Activated CD4-positive, alpha-beta T cell treated with anti-CD3 and anti-CD28 coated beads, Interleukin-2, amount 10 ng/mL, durations not matched to agents 24 days and 14 days (primary cell): ENCODE results near the gene BRICD5. TPM values are rescaled to one million over a fixed set of nuclear protein-coding genes. Genes with fewer than 3 reads are reported as not detected.

ENCODE experiments used
- DNase-seq: peaks from one replicate; pipeline ENCODE4 v3.0.0; 2022
- H3K27ac Mint-ChIP-seq: one replicate; pipeline ENCODE4 v1.8.0; 2022; ENCODE audit warnings: mild to moderate bottlenecking, mixed read lengths
- H3K27me3 Mint-ChIP-seq: one replicate; pipeline ENCODE4 v1.8.0; 2022; ENCODE audit warnings: mixed read lengths
- H3K36me3 Mint-ChIP-seq: one replicate; pipeline ENCODE4 v1.8.0; 2022; ENCODE audit warnings: low read depth, mild to moderate bottlenecking, mixed read lengths
- H3K4me1 Mint-ChIP-seq: one replicate; pipeline ENCODE4 v1.8.0; 2021; ENCODE audit warnings: mixed read lengths
- H3K4me3 Mint-ChIP-seq: one replicate; pipeline ENCODE4 v1.8.0; 2022; ENCODE audit warnings: mild to moderate bottlenecking, moderate library complexity, mixed read lengths
- H3K9me3 Mint-ChIP-seq: one replicate; pipeline ENCODE4 v1.8.0; 2021; ENCODE audit warnings: mixed read lengths
- intact Hi-C: fragments of 100-400 bp; cut with micrococcal nuclease; formaldehyde crosslinking; loops from one replicate; pipeline ENCODE4 v1.15.1; 2023
- total RNA-seq: library from RNA; stranded (reverse); gene quantifications from 2 replicates; pipeline ENCODE4 v1.2.3, GENCODE V29; 2022

Gene BRICD5
- total RNA-seq, 1 donor from 2014 or later, result 23.1 TPM

- peaks cover 2% of the 10 kb centered on the region for H3K4me1 Mint-ChIP-seq
- H3K4me3 Mint-ChIP-seq, result peak overlapping the region; percentile 42
- H3K9me3 Mint-ChIP-seq, result no peaks in the 10 kb centered on the region
- no peak overlapping the region for H3K27ac Mint-ChIP-seq
- intact Hi-C loops, result loop anchor here (2.0 to 10.0 kb wide), 2 partner anchors 55 to 229 kb away; partner anchors contain the start of genes CCNF and ECI1
- DNase-seq, result no peak
- peaks cover 39% of the 10 kb centered on the region for H3K27me3 Mint-ChIP-seq
- H3K36me3 Mint-ChIP-seq, result no peaks in the 10 kb centered on the region
Observed at GRCh38 chr16:2195322-2196161, 15.1 kb downstream of the BRICD5 start.

- Mint-ChIP-seq H3K27ac (no peak overlapping the region), H3K9me3 (no peaks in the 10 kb centered on the region), H3K4me3 (peak overlapping the region; percentile 42), H3K36me3 (no peaks in the 10 kb centered on the region), H3K4me1 (peaks cover 2% of the 10 kb centered on the region), H3K27me3 (peaks cover 34% of the 10 kb centered on the region)
- peak; percentile 83 for DNase-seq
- intact Hi-C loops, result loop anchor here (2.0 to 10.0 kb wide), 2 partner anchors 56 to 230 kb away; partner anchors contain the start of genes CCNF and ECI1
Observed at GRCh38 chr16:2194852-2195321, 15.8 kb downstream of the BRICD5 start.

- Mint-ChIP-seq H3K9me3 (no peaks in the 10 kb centered on the region), H3K4me1 (peaks cover 2% of the 10 kb centered on the region), H3K27me3 (peaks cover 33% of the 10 kb centered on the region), H3K4me3 (peak overlapping the region; percentile 42), H3K36me3 (no peaks in the 10 kb centered on the region), H3K27ac (no peak overlapping the region)
- DNase-seq, result peak; percentile 67
- intact Hi-C loops, result loop anchor here (2.0 to 10.0 kb wide), 2 partner anchors 57 to 231 kb away; partner anchors contain the start of genes CCNF and ECI1
Observed at GRCh38 chr16:2194166-2194834, 16.4 kb downstream of the BRICD5 start.

GRCh38 chr16:2191446-2191706 lies 19.3 kb downstream of the BRICD5 start:
- H3K27me3 Mint-ChIP-seq, result peaks cover 14% of the 10 kb centered on the region
- intact Hi-C loops, result loop anchor here (10.0 kb wide), 1 partner anchor 233 kb away; the partner anchor contains the start of gene CCNF
- H3K4me1 Mint-ChIP-seq, result peaks cover 2% of the 10 kb centered on the region
- H3K36me3 Mint-ChIP-seq, result no peaks in the 10 kb centered on the region
- no peak for DNase-seq
- no peak overlapping the region for H3K27ac Mint-ChIP-seq
- no peak overlapping the region for H3K4me3 Mint-ChIP-seq
- no peaks in the 10 kb centered on the region for H3K9me3 Mint-ChIP-seq

GRCh38 chr16:2190659-2191445 lies 19.8 kb downstream of the BRICD5 start:
- Mint-ChIP-seq H3K36me3 (no peaks in the 10 kb centered on the region), H3K27me3 (peaks cover 14% of the 10 kb centered on the region), H3K27ac (no peak overlapping the region), H3K4me1 (peaks cover 2% of the 10 kb centered on the region), H3K9me3 (no peaks in the 10 kb centered on the region), H3K4me3 (no peak overlapping the region)
- DNase-seq, result no peak
- intact Hi-C loops, result loop anchor here (10.0 kb wide), 1 partner anchor 234 kb away; the partner anchor contains the start of gene CCNF

GRCh38 chr16:2190002-2190658 lies 20.5 kb downstream of the BRICD5 start:
- Mint-ChIP-seq H3K9me3 (no peaks in the 10 kb centered on the region), H3K27me3 (peaks cover 12% of the 10 kb centered on the region), H3K27ac (no peak overlapping the region), H3K4me1 (peaks cover 2% of the 10 kb centered on the region), H3K4me3 (no peak overlapping the region), H3K36me3 (no peaks in the 10 kb centered on the region)
- intact Hi-C loops, result loop anchor here (10.0 kb wide), 1 partner anchor 235 kb away; the partner anchor contains the start of gene CCNF
- no peak for DNase-seq

GRCh38 chr16:2189252-2189893 lies 21.3 kb downstream of the BRICD5 start:
- Mint-ChIP-seq H3K4me1 (no peaks in the 10 kb centered on the region), H3K36me3 (no peaks in the 10 kb centered on the region), H3K4me3 (no peak overlapping the region), H3K27me3 (peaks cover 5% of the 10 kb centered on the region), H3K9me3 (no peaks in the 10 kb centered on the region), H3K27ac (no peak overlapping the region)
- no peak for DNase-seq
- intact Hi-C loops, result no loop called here

- H3K4me1 Mint-ChIP-seq, result no peaks in the 10 kb centered on the region
- DNase-seq, result no peak
- no peak overlapping the region for H3K4me3 Mint-ChIP-seq
- H3K9me3 Mint-ChIP-seq, result no peaks in the 10 kb centered on the region
- intact Hi-C loops, result no loop called here
- H3K27ac Mint-ChIP-seq, result no peak overlapping the region
- H3K27me3 Mint-ChIP-seq, result no peaks in the 10 kb centered on the region
- H3K36me3 Mint-ChIP-seq, result no peaks in the 10 kb centered on the region
Observed at GRCh38 chr16:2188395-2188794, 22.3 kb downstream of the BRICD5 start.

- intact Hi-C loops, result no loop called here
- no peak overlapping the region for H3K4me3 Mint-ChIP-seq
- H3K27me3 Mint-ChIP-seq, result no peaks in the 10 kb centered on the region
- H3K27ac Mint-ChIP-seq, result no peak overlapping the region
- no peaks in the 10 kb centered on the region for H3K36me3 Mint-ChIP-seq
- H3K9me3 Mint-ChIP-seq, result no peaks in the 10 kb centered on the region
- DNase-seq, result no peak
- no peaks in the 10 kb centered on the region for H3K4me1 Mint-ChIP-seq
Observed at GRCh38 chr16:2187212-2187611, 23.5 kb downstream of the BRICD5 start.

- no peaks in the 10 kb centered on the region for H3K9me3 Mint-ChIP-seq
- no peaks in the 10 kb centered on the region for H3K36me3 Mint-ChIP-seq
- H3K27me3 Mint-ChIP-seq, result no peaks in the 10 kb centered on the region
- intact Hi-C loops, result no loop called here
- no peak overlapping the region for H3K27ac Mint-ChIP-seq
- DNase-seq, result no peak
- no peak overlapping the region for H3K4me3 Mint-ChIP-seq
- H3K4me1 Mint-ChIP-seq, result no peaks in the 10 kb centered on the region
Observed at GRCh38 chr16:2186505-2186904, 24.2 kb downstream of the BRICD5 start.

- Mint-ChIP-seq H3K9me3 (no peaks in the 10 kb centered on the region), H3K27me3 (no peaks in the 10 kb centered on the region), H3K4me3 (no peak overlapping the region), H3K27ac (no peak overlapping the region), H3K36me3 (no peaks in the 10 kb centered on the region), H3K4me1 (no peaks in the 10 kb centered on the region)
- intact Hi-C loops, result no loop called here
- DNase-seq, result no peak
Observed at GRCh38 chr16:2186064-2186463, 24.6 kb downstream of the BRICD5 start.

GRCh38 chr16:2184962-2185361 lies 25.7 kb downstream of the BRICD5 start:
- no peak overlapping the region for H3K27ac Mint-ChIP-seq
- no peaks in the 10 kb centered on the region for H3K9me3 Mint-ChIP-seq
- H3K4me1 Mint-ChIP-seq, result no peaks in the 10 kb centered on the region

GRCh38 chr16:2184346-2184745 lies 26.3 kb downstream of the BRICD5 start:
- Mint-ChIP-seq H3K36me3 (no peaks in the 10 kb centered on the region), H3K27ac (no peak overlapping the region), H3K27me3 (no peaks in the 10 kb centered on the region), H3K9me3 (no peaks in the 10 kb centered on the region), H3K4me1 (no peaks in the 10 kb centered on the region), H3K4me3 (no peak overlapping the region)
- intact Hi-C loops, result no loop called here
- DNase-seq, result no peak

More at GRCh38 chr16:2184962-2185361, 25.7 kb downstream of the BRICD5 start:
- Mint-ChIP-seq H3K27me3 (no peaks in the 10 kb centered on the region), H3K36me3 (no peaks in the 10 kb centered on the region), H3K4me3 (no peak overlapping the region)
- intact Hi-C loops, result no loop called here
- no peak for DNase-seq
